ENCODE results near the gene CBFA2T3.

- TF ChIP-seq CTCF (IDR thresholded peaks at IDR 0.05) (no peak), POLR2AphosphoS5 (IDR thresholded peaks at IDR 0.05) (no peak), EP300 (IDR thresholded peaks at IDR 0.05; ENCODE audit: low read depth) (no peak), POLR2A (IDR thresholded peaks at IDR 0.05) (no peak)
These were observed 88.3 kb downstream of the CBFA2T3 start for GRCh38 chr16:88888461-88889387.
